ENCODE results near the gene DLG2.

DNA sequence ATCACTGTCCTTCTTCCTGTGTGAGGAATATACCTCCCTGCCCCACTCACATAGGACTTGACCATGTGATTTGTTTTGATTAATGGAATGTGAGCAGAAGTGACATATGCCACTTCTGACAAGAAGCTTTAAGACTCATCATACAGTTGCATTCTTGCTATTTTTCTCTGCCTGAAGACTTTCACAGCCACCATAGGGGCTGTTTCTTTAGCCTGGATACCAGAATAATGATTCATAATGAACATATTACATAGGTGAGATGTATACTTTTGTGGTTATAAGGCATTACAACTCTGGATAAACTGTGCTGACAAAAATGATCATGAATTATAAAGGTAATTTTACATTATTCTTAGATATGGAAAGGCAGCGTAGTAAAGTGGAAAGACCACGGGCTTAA is 798.0 kb downstream of the DLG2 start:
- TF ChIP-seq, protein P1, sequence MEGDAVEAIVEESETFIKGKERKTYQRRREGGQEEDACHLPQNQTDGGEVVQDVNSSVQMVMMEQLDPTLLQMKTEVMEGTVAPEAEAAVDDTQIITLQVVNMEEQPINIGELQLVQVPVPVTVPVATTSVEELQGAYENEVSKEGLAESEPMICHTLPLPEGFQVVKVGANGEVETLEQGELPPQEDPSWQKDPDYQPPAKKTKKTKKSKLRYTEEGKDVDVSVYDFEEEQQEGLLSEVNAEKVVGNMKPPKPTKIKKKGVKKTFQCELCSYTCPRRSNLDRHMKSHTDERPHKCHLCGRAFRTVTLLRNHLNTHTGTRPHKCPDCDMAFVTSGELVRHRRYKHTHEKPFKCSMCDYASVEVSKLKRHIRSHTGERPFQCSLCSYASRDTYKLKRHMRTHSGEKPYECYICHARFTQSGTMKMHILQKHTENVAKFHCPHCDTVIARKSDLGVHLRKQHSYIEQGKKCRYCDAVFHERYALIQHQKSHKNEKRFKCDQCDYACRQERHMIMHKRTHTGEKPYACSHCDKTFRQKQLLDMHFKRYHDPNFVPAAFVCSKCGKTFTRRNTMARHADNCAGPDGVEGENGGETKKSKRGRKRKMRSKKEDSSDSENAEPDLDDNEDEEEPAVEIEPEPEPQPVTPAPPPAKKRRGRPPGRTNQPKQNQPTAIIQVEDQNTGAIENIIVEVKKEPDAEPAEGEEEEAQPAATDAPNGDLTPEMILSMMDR (IDR thresholded peaks at IDR 0.05 in 4 of 5, conservative IDR thresholded peaks at IDR 0.05 in 1 of 5), result no peak
- TF ChIP-seq POLR2A (IDR thresholded peaks at IDR 0.05), result no peak
